ENCODE measurements around the gene MNAT1. TPM values are rescaled to one million over a fixed set of nuclear protein-coding genes. Genes with fewer than 3 reads are reported as not detected.
A peak's percentile ranks its signal among the peaks of the same experiment; 100 is the strongest.

The MNAT1 gene
- total RNA-seq, 1 donor from 2014 or later = 40.3 TPM

DNA sequence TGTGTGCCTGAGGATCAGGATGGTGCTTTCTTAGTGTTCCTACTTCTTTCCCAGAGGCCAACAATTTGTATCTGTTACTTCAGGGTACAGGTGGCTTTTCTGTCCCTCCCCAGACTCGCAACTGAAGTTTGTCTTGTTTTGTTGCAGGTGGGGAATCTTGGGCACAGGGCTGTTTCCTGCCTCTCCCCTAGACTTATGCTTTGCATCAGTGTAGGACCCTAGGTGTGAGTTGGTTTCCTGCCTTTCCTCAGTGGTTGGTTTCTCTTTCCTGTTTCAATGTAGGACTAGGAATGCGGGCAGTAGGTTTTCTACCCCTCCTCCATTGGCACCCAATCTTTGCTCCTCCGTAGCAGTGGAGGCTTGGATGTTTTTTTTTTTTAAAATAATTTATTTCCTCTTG, 159.3 kb downstream of the MNAT1 start:
- FAIRE-seq = no peak

DNA sequence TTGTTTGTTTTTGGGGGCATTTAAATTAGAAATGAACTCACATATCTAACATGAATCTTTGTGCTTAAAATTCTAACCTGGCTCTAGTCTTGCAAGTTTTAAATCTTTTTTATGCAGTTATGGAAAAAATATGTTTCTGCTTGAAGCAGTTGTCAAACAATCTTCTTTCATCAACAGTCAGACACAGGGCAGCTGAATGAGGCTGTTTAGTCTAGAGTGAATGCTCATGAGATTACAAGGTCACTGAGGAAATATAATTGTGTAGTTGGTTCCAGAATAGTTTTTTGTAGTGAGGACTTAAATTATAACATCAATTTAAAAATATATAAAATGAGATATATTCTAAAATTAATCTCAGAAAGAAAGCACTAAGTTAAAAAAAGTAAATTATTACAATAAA, 169.8 kb downstream of the MNAT1 start:
- TF ChIP-seq, protein P1, sequence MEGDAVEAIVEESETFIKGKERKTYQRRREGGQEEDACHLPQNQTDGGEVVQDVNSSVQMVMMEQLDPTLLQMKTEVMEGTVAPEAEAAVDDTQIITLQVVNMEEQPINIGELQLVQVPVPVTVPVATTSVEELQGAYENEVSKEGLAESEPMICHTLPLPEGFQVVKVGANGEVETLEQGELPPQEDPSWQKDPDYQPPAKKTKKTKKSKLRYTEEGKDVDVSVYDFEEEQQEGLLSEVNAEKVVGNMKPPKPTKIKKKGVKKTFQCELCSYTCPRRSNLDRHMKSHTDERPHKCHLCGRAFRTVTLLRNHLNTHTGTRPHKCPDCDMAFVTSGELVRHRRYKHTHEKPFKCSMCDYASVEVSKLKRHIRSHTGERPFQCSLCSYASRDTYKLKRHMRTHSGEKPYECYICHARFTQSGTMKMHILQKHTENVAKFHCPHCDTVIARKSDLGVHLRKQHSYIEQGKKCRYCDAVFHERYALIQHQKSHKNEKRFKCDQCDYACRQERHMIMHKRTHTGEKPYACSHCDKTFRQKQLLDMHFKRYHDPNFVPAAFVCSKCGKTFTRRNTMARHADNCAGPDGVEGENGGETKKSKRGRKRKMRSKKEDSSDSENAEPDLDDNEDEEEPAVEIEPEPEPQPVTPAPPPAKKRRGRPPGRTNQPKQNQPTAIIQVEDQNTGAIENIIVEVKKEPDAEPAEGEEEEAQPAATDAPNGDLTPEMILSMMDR (IDR thresholded peaks at IDR 0.05; ENCODE audit: insufficient read depth, low read length, severe bottlenecking) = no peak
- FAIRE-seq (no peak), DNase-seq (ENCODE audit: low read depth) (no peak)

More for the DNA sequence above, 159.3 kb downstream of the MNAT1 start:
- no peak overlapping the region for H3K4me3 ChIP-seq (ENCODE audit: low read depth, low read length)
- DNase-seq (ENCODE audit: low read depth) = no peak
- H3K27me3 ChIP-seq (ENCODE audit: control insufficient read depth, insufficient read depth, low read length) = no peaks in the 10 kb centered on the region
- H3K36me3 ChIP-seq (ENCODE audit: control insufficient read depth, insufficient read depth, low read length) = no peaks in the 10 kb centered on the region
- TF ChIP-seq, protein P1 (IDR thresholded peaks at IDR 0.05; ENCODE audit: insufficient read depth, low read length, severe bottlenecking) = no peak

DNA sequence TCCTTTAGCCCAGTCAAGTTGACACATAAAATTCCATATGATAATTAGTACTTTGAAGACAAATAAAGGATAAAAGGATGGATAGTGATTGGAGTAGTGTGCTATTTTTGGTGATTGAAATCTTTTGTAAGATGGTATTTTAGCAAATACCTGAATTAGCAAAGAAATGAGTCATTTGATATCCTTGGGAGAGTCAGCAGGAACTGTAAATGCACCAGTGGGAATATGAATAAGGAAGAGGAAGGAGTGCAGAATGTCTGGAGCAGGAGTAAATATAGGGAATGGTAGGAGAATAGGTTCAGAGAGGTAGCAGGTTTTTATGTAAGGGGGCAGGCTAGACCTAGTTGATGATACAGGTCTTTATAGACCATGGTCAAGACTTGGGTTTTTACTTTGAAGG, 171.4 kb downstream of the MNAT1 start:
- Histone ChIP-seq H3K36me3 (ENCODE audit: control insufficient read depth, insufficient read depth, low read length) (no peaks in the 10 kb centered on the region), H3K27me3 (ENCODE audit: control insufficient read depth, insufficient read depth, low read length) (no peaks in the 10 kb centered on the region), H3K4me3 (ENCODE audit: low read depth, low read length) (no peak overlapping the region)
- DNase-seq (ENCODE audit: low read depth) (peak; percentile 28), FAIRE-seq (no peak)
- TF ChIP-seq, protein P1 (IDR thresholded peaks at IDR 0.05; ENCODE audit: insufficient read depth, low read length, severe bottlenecking) = no peak

More for the DNA sequence above, 169.8 kb downstream of the MNAT1 start:
- Histone ChIP-seq H3K4me3 (ENCODE audit: low read depth, low read length) (no peak overlapping the region), H3K27me3 (ENCODE audit: control insufficient read depth, insufficient read depth, low read length) (no peaks in the 10 kb centered on the region), H3K36me3 (ENCODE audit: control insufficient read depth, insufficient read depth, low read length) (no peaks in the 10 kb centered on the region)

DNA sequence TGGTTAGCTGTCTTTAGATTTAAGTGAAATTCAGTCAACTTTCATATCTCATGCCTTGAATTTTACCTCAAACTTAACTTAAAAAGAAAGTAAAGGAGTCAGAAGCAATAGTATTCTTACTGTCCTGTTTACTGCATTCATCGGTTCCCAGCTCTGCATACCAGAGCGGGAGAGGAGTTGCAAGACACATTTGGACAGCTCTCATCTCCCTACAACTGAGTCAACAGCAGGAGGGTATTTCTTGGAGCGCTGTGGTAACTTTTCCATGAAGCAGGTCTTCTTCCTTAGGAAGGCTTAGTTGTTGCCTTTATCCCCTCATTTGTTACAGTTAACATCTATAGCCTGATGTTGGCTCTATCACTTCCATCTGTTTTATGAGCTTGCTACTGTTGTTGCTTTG, 181.2 kb downstream of the MNAT1 start:
- DNase-seq (ENCODE audit: low read depth) = no peak
- no peak overlapping the region for H3K4me3 ChIP-seq (ENCODE audit: low read depth, low read length)
- TF ChIP-seq, protein P1 (IDR thresholded peaks at IDR 0.05; ENCODE audit: insufficient read depth, low read length, severe bottlenecking) = no peak
- no peaks in the 10 kb centered on the region for H3K36me3 ChIP-seq (ENCODE audit: control insufficient read depth, insufficient read depth, low read length)
- FAIRE-seq = no peak
- no peaks in the 10 kb centered on the region for H3K27me3 ChIP-seq (ENCODE audit: control insufficient read depth, insufficient read depth, low read length)

DNA sequence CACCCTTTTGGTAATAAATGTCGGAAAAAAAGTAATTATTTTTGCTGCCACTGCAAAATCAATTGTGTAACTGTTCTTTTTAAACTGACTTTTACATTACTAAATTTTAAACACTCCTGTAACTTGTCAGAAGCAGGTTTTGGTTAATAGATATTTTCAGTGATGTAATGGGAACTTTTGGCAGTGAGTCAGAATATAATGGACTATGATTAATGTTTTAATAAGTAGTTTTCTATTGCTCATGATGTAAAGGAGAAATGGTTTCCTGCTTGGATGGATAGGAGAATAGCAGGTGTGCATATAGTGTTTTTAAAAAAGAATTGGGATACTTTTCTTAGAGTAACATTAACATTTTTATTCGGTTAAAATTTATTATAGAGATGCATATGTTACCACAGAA, 187.5 kb downstream of the MNAT1 start:
- DNase-seq (ENCODE audit: low read depth) (peak; percentile 88), FAIRE-seq (no peak)
- TF ChIP-seq, protein P1 (IDR thresholded peaks at IDR 0.05; ENCODE audit: insufficient read depth, low read length, severe bottlenecking) = no peak
- no peaks in the 10 kb centered on the region for H3K27me3 ChIP-seq (ENCODE audit: control insufficient read depth, insufficient read depth, low read length)
- H3K36me3 ChIP-seq (ENCODE audit: control insufficient read depth, insufficient read depth, low read length) = no peaks in the 10 kb centered on the region
- no peak overlapping the region for H3K4me3 ChIP-seq (ENCODE audit: low read depth, low read length)

DNA sequence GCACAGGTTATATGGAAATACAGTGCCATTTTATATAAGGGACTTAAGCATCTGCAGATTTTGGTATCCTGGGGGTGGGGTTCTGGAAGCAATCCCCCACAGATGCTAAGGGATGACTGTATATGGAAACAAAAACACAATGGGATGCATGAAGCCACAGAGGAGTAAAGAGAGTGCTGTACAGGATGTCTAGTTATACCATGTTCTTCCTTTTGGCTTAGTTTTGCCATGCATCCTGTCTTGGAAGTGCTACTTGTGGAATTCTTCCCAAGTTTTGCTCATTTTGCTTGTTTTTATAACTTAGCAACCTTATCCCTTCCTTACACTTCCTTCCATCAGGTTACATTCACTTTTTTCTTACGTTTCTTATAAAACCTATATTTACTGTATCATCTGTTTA, 190.7 kb downstream of the MNAT1 start:
- TF ChIP-seq, protein P1 (IDR thresholded peaks at IDR 0.05; ENCODE audit: insufficient read depth, low read length, severe bottlenecking) = no peak
- H3K27me3 ChIP-seq (ENCODE audit: control insufficient read depth, insufficient read depth, low read length) = no peaks in the 10 kb centered on the region
- H3K36me3 ChIP-seq (ENCODE audit: control insufficient read depth, insufficient read depth, low read length) = no peaks in the 10 kb centered on the region
- FAIRE-seq (no peak), DNase-seq (ENCODE audit: low read depth) (no peak)
- H3K4me3 ChIP-seq (ENCODE audit: low read depth, low read length) = no peak overlapping the region
